Neuronal stem cell (in vitro differentiated cells): Measurements from ENCODE around the gene SPATA20.
A peak's percentile ranks its signal among the peaks of the same experiment; 100 is the strongest.

ENCODE experiments used
- DNase-seq: peaks from one replicate; pipeline ENCODE4 v3.0.0-alpha.2; 2013; ENCODE audit warnings: low spot score
- H2AFZ ChIP-seq: one replicate; pipeline ENCODE4 v1.6.1; 2013; ENCODE audit warnings: mild to moderate bottlenecking, low read length, inconsistent platforms
- H2AK5ac ChIP-seq: 2 replicates; pipeline ENCODE4 v1.6.1; 2013; ENCODE audit warnings: low read depth, mild to moderate bottlenecking, inconsistent platforms, low read length, moderate library complexity, mixed read lengths
- H2BK120ac ChIP-seq: 2 replicates; pipeline ENCODE4 v1.6.1; 2013; ENCODE audit warnings: low read depth, mild to moderate bottlenecking, inconsistent platforms, low read length, moderate library complexity, mixed read lengths
- H2BK12ac ChIP-seq: one replicate; pipeline ENCODE4 v1.6.1; 2013; ENCODE audit warnings: low read length, inconsistent platforms
- H2BK15ac ChIP-seq: 2 replicates; pipeline ENCODE4 v1.6.1; 2013; ENCODE audit warnings: mild to moderate bottlenecking, low read length, inconsistent platforms, mixed read lengths
- H2BK5ac ChIP-seq: one replicate; pipeline ENCODE4 v1.6.1; 2013; ENCODE audit warnings: inconsistent platforms, mild to moderate bottlenecking, low read length, moderate library complexity
- H3K14ac ChIP-seq: one replicate; pipeline ENCODE4 v1.6.1; 2013; ENCODE audit warnings: low read length, inconsistent platforms
- H3K18ac ChIP-seq: 2 replicates; pipeline ENCODE4 v1.6.1; 2013; ENCODE audit warnings: low read length, inconsistent platforms
- H3K23ac ChIP-seq: 2 replicates; pipeline ENCODE4 v1.6.1; 2013; ENCODE audit warnings: low read depth, mild to moderate bottlenecking, mixed read lengths, low read length, inconsistent platforms; ENCODE audit not compliant: poor library complexity
- H3K27ac ChIP-seq: replicated peaks from 3 replicates; pipeline ENCODE4 v1.5.1; 2013; ENCODE audit warnings: low read length, inconsistent platforms
- H3K27me3 ChIP-seq, 3 experiments: 2 replicates each; pipeline ENCODE4 v1.6.1; 2013; ENCODE audit warnings: low read length in 3 of 3, mild to moderate bottlenecking in 2 of 3, inconsistent platforms in 1 of 3, low read depth in 1 of 3, mixed read lengths in 1 of 3, moderate library complexity in 1 of 3; ENCODE audit not compliant: control insufficient read depth in 3 of 3, insufficient read depth in 3 of 3
- H3K36me3 ChIP-seq, 2 donors: replicated peaks in 1 of 2; 2 replicates each; pipeline ENCODE4 v1.6.1; 2013; ENCODE audit warnings: low read length in 2 of 2; ENCODE audit not compliant: control insufficient read depth in 2 of 2, insufficient read depth in 2 of 2
- H3K4ac ChIP-seq: 2 replicates; pipeline ENCODE4 v1.6.1; 2013; ENCODE audit warnings: inconsistent platforms, mild to moderate bottlenecking, low read length, moderate library complexity
- H3K4me1 ChIP-seq, 2 donors: 1 replicate in 1 of 2; 2 replicates in 1 of 2; pipeline ENCODE4 v1.6.1; 2013; ENCODE audit warnings: low read length in 2 of 2, low read depth in 1 of 2; ENCODE audit not compliant: control insufficient read depth in 2 of 2, insufficient read depth in 1 of 2
- H3K4me2 ChIP-seq: one replicate; pipeline ENCODE4 v1.6.1; 2013; ENCODE audit warnings: mild to moderate bottlenecking, low read length, inconsistent platforms; ENCODE audit not compliant: insufficient read depth, poor library complexity, severe bottlenecking
- H3K4me3 ChIP-seq, 2 donors: 2 replicates each; pipeline ENCODE4 v1.5.1; 2013; ENCODE audit warnings: low read length in 2 of 2, mild to moderate bottlenecking in 2 of 2, inconsistent platforms in 1 of 2, moderate library complexity in 1 of 2
- H3K79me1 ChIP-seq: one replicate; pipeline ENCODE4 v1.6.1; 2013; ENCODE audit warnings: low read depth, mild to moderate bottlenecking, inconsistent platforms, low read length, moderate library complexity
- H3K9ac ChIP-seq: one replicate; pipeline ENCODE4 v1.6.1; 2013; ENCODE audit warnings: mild to moderate bottlenecking, low read depth, low read length, inconsistent platforms; ENCODE audit not compliant: poor library complexity
- H3K9me3 ChIP-seq, 2 donors: replicated peaks in 1 of 2; 2 replicates each; pipeline versions ENCODE3 to v1.6.1; 2013; ENCODE audit warnings: low read length in 2 of 2, mild to moderate bottlenecking in 2 of 2, inconsistent platforms in 1 of 2, low read depth in 1 of 2, mixed read lengths in 1 of 2, moderate library complexity in 1 of 2; ENCODE audit not compliant: control insufficient read depth in 2 of 2, insufficient read depth in 1 of 2
- H4K8ac ChIP-seq: one replicate; pipeline ENCODE4 v1.6.1; 2013; ENCODE audit warnings: low read depth, mild to moderate bottlenecking, inconsistent platforms, low read length, moderate library complexity
- H4K91ac ChIP-seq: one replicate; pipeline ENCODE4 v1.6.1; 2013; ENCODE audit warnings: low read length, low read depth, mild to moderate bottlenecking, inconsistent platforms; ENCODE audit not compliant: poor library complexity
- WGBS, 2 donors: extraction: QIAGEN DNeasy Blood & Tissue Kit; methylation state at CpG; one replicate each; pipeline ENCODE4 v1.1.7; 2013; ENCODE audit warnings: missing lambda C conversion rate in 2 of 2, mixed read lengths in 1 of 2; ENCODE audit not compliant: insufficient read length in 2 of 2, insufficient replicate concordance in 1 of 2; ENCODE audit errors: extremely low coverage in 2 of 2; 5-methylcytosine and 5-hydroxymethylcytosine counted together

The SPATA20 gene

DNA sequence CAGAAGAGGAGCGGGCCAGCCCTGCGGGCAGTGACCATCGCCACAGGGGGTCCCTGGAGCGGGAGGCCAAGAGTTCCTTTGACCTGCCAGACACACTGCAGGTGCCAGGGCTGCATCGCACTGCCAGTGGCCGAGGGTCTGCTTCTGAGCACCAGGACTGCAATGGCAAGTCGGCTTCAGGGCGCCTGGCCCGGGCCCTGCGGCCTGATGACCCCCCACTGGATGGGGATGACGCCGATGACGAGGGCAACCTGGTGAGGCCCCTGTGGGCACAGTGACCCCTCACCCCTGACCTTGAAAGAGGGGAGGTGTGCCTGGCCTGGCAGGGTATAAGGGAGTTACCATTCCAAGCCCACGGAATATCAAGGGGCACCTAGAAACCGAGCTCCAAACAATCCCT, 52.6 kb downstream of the SPATA20 start:
- H3K4me3 ChIP-seq, result no peak overlapping the region
- DNase-seq, result no peak
- peak overlapping the region; percentile 53 for H4K91ac ChIP-seq
- no peak overlapping the region for H3K4me2 ChIP-seq
- H3K4me1 ChIP-seq, result peaks cover 13 to 16% of the 10 kb centered on the region in 2 donors
- H2BK12ac ChIP-seq, result peak overlapping the region; percentile 10
- no peak overlapping the region for H2BK120ac ChIP-seq
- H2BK15ac ChIP-seq, result peak overlapping the region; percentile 98
- H2BK5ac ChIP-seq, result peak overlapping the region; percentile 75
- no CpG with 5 or more reads among the region's 15 CpGs for WGBS, 2 donors
- H3K23ac ChIP-seq, result peak overlapping the region; percentile 43
- H3K9ac ChIP-seq, result peak overlapping the region; percentile 60
- no peaks in the 10 kb centered on the region for H3K9me3 ChIP-seq
- H3K27ac ChIP-seq, result no peak overlapping the region
- no peak overlapping the region for H2AFZ ChIP-seq
- peak overlapping the region; percentile 64 for H3K18ac ChIP-seq
- no peak overlapping the region for H4K8ac ChIP-seq
- H3K79me1 ChIP-seq, result peaks cover 3% of the 10 kb centered on the region
- peaks cover 0 to 1% of the 10 kb centered on the region in 2 donors for H3K36me3 ChIP-seq
- peaks cover 0 to under 1% (median 0%) of the 10 kb centered on the region in 3 experiments for H3K27me3 ChIP-seq
- peak overlapping the region; percentile 38 for H3K14ac ChIP-seq
- H2AK5ac ChIP-seq, result peak overlapping the region; percentile 84
- no peak overlapping the region for H3K4ac ChIP-seq

DNA sequence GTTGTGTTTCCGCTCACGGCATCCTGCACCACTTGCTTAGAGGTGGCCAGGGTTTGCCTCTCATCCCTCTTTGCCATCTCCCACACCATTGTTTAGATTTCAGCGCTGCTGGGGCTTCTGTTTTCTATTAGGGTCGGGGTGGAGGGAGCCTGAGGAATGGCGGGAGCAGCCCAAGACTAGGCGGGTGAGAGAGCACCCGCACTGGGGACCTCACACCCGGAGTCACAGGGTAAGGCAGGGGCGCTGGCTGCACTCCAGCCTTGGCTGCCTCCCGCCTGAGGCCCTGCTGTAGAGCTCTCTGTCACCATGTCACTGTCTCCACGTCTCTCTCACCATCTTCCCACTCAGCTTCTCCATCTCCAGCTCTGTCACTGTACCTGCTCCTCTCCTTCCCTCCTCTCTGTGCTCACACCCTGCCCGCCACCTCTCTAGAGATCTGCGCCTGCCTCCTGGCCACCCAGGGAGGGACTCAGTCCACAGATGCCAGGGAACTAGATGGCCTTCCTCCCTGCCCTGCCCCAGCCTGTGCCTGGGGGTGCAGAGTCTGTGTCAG, 54.9 kb downstream of the SPATA20 start:
- Histone ChIP-seq H3K18ac (peak overlapping the region; percentile 88), H3K4me3 (no peak overlapping the region), H3K14ac (peak overlapping the region; percentile 76), H3K27me3 (no peaks in the 10 kb centered on the region), H2AFZ (no peak overlapping the region), H2BK120ac (no peak overlapping the region), H3K4me2 (no peak overlapping the region), H3K27ac (no peak overlapping the region), H2BK12ac (peak overlapping the region; percentile 16), H3K23ac (peak overlapping the region; percentile 86), H2BK5ac (peak overlapping the region; percentile 87), H3K36me3 (peaks cover 0 to 1% of the 10 kb centered on the region in 2 donors), H3K4ac (peak overlapping the region; percentile 67), H3K4me1 (peaks cover 10 to 12% of the 10 kb centered on the region in 2 donors), H2AK5ac (peak overlapping the region; percentile 97), H4K91ac (no peak overlapping the region), H2BK15ac (peak overlapping the region; percentile 89), H3K9ac (peak overlapping the region; percentile 37), H3K9me3 (no peaks in the 10 kb centered on the region), H4K8ac (no peak overlapping the region), H3K79me1 (peaks cover 3% of the 10 kb centered on the region)
- WGBS, 2 donors, result no CpG with 5 or more reads among the region's 13 CpGs
- DNase-seq, result no peak

DNA sequence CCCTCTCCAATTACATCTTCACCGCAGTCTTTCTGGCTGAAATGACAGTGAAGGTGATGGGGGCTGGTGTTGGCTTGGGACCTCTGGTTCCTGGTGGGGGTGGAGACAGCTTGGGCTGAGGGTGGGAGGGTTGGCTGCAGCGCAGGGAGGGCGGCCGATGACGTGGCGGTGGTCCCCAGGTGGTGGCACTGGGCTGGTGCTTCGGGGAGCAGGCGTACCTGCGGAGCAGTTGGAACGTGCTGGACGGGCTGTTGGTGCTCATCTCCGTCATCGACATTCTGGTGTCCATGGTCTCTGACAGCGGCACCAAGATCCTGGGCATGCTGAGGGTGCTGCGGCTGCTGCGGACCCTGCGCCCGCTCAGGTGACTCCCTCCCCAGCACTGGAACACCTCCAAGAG, 55.9 kb downstream of the SPATA20 start:
- Histone ChIP-seq H3K14ac (peak overlapping the region; percentile 91), H3K4me3 (peak overlapping the region in 1 of 2 donors; percentile 34), H3K23ac (peak overlapping the region; percentile 94), H4K91ac (no peak overlapping the region), H2BK15ac (peak overlapping the region; percentile 89), H2AFZ (no peak overlapping the region), H3K9ac (peak overlapping the region; percentile 72), H2BK120ac (peak overlapping the region; percentile 39), H3K4me1 (peaks cover 10 to 12% of the 10 kb centered on the region in 2 donors), H3K4ac (no peak overlapping the region), H3K79me1 (peaks cover 3% of the 10 kb centered on the region), H2BK12ac (peak overlapping the region; percentile 66), H3K18ac (peak overlapping the region; percentile 70), H2AK5ac (peak overlapping the region; percentile 77), H3K27ac (no peak overlapping the region), H4K8ac (no peak overlapping the region), H2BK5ac (peak overlapping the region; percentile 57), H3K4me2 (no peak overlapping the region), H3K9me3 (no peaks in the 10 kb centered on the region), H3K36me3 (no peaks in the 10 kb centered on the region), H3K27me3 (no peaks in the 10 kb centered on the region)
- no CpG with 5 or more reads among the region's 18 CpGs for WGBS, 2 donors
- no peak for DNase-seq

DNA sequence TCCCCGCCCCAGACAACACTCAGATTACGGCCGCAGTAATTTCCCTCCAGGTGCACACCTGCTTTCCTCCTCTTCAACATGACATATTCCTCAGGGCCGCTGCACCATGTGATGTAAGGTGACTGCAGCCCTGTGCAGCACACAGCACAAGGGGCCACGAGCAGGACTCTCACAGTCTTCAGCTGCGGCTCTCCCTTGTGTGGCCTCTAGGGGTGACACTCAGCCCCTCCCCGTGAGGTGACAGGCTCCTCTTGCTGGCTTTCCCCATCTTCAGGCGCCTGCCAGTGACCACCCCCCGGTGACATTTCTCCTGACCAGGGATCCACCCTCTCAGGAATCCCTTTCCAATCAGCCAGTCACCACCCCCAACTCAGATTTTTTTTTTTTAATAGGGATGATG, 56.4 kb downstream of the SPATA20 start:
- H2BK5ac ChIP-seq, result peak overlapping the region; percentile 57
- no peak overlapping the region for H3K4me3 ChIP-seq
- no peak overlapping the region for H3K9ac ChIP-seq
- H3K14ac ChIP-seq, result no peak overlapping the region
- H3K4me2 ChIP-seq, result no peak overlapping the region
- H3K4ac ChIP-seq, result no peak overlapping the region
- no CpG with 5 or more reads among the region's 9 CpGs for WGBS, 2 donors
- no peaks in the 10 kb centered on the region for H3K36me3 ChIP-seq
- H3K27ac ChIP-seq, result no peak overlapping the region
- H3K4me1 ChIP-seq, result peaks cover 10 to 12% of the 10 kb centered on the region in 2 donors
- no peaks in the 10 kb centered on the region for H3K27me3 ChIP-seq
- no peak overlapping the region for H4K91ac ChIP-seq
- H2BK120ac ChIP-seq, result no peak overlapping the region
- no peaks in the 10 kb centered on the region for H3K9me3 ChIP-seq
- peak overlapping the region; percentile 51 for H2BK12ac ChIP-seq
- H3K23ac ChIP-seq, result peak overlapping the region; percentile 94
- H2AK5ac ChIP-seq, result peak overlapping the region; percentile 77
- H2BK15ac ChIP-seq, result peak overlapping the region; percentile 89
- peak overlapping the region; percentile 70 for H3K18ac ChIP-seq
- DNase-seq, result no peak
- H3K79me1 ChIP-seq, result peaks cover 3% of the 10 kb centered on the region
- H2AFZ ChIP-seq, result no peak overlapping the region
- H4K8ac ChIP-seq, result no peak overlapping the region
